HG03175 (cell line): ENCODE measurements around the gene PDE8B.

ENCODE experiments used
- ATAC-seq: cut with Tn5 transposase; IDR thresholded peaks from one replicate; pipeline ENCODE4 v1.9.1; 2021; ENCODE audit warnings: mild to moderate bottlenecking, moderate library complexity; ENCODE audit not compliant: unreplicated experiment

PDE8B gene

GRCh38 chr5:77394064-77394715, 183.7 kb downstream of the PDE8B start:
- ATAC-seq, result no peak

- ATAC-seq, result no peak
Observed at GRCh38 chr5:77396017-77396416, 185.5 kb downstream of the PDE8B start.

GRCh38 chr5:77397686-77398292, 187.3 kb downstream of the PDE8B start:
- no peak for ATAC-seq

- ATAC-seq, result no peak
Observed at GRCh38 chr5:77398458-77398857, 188.0 kb downstream of the PDE8B start.

GRCh38 chr5:77398896-77399295, 188.4 kb downstream of the PDE8B start:
- no peak for ATAC-seq

- ATAC-seq, result no peak
Observed at GRCh38 chr5:77400645-77401044, 190.2 kb downstream of the PDE8B start.

- no peak for ATAC-seq
Observed at GRCh38 chr5:77402796-77403195, 192.3 kb downstream of the PDE8B start.

- no peak for ATAC-seq
Observed at GRCh38 chr5:77407152-77407551, 196.7 kb downstream of the PDE8B start.

GRCh38 chr5:77409870-77410621, 199.6 kb downstream of the PDE8B start:
- no peak for ATAC-seq

- ATAC-seq, result no peak
Observed at GRCh38 chr5:77413049-77413448, 202.6 kb downstream of the PDE8B start.

- ATAC-seq, result no peak
Observed at GRCh38 chr5:77418162-77418561, 207.7 kb downstream of the PDE8B start.

- no peak for ATAC-seq
Observed at GRCh38 chr5:77418601-77419581, 208.4 kb downstream of the PDE8B start.

- no peak for ATAC-seq
Observed at GRCh38 chr5:77419644-77420582, 209.4 kb downstream of the PDE8B start.

- ATAC-seq, result no peak
Observed at GRCh38 chr5:77420940-77421339, 210.5 kb downstream of the PDE8B start.

GRCh38 chr5:77423022-77423750, 212.7 kb downstream of the PDE8B start:
- ATAC-seq, result no peak

- ATAC-seq, result no peak
Observed at GRCh38 chr5:77424921-77425320, 214.4 kb downstream of the PDE8B start.

- no peak for ATAC-seq
Observed at GRCh38 chr5:77425420-77425819, 214.9 kb downstream of the PDE8B start.

GRCh38 chr5:77425998-77426659, 215.6 kb downstream of the PDE8B start:
- no peak for ATAC-seq

- no peak for ATAC-seq
Observed at GRCh38 chr5:77426670-77427069, 216.2 kb downstream of the PDE8B start.
